GM23248 (cell line): ENCODE data around the gene ANKRD39. TPM values are rescaled to one million over a fixed set of nuclear protein-coding genes. Genes with fewer than 3 reads are reported as not detected.
"Not testable (repeated sequence)": the region's sequence is repeated elsewhere in the genome, so short reads cannot be mapped to it uniquely, and the experiment has no call there.

ENCODE experiments used
- DNase-seq: peaks from one replicate; pipeline ENCODE4 v3.0.0-alpha.2; 2015
- H2AFZ ChIP-seq: fragments of 200-600 bp; sonication (generic); 2 replicates; pipeline ENCODE4 v1.6.1; 2016; ENCODE audit warnings: antibody characterized with exemption
- H3F3A ChIP-seq: fragments of 200-600 bp; sonication (generic); 2 replicates; pipeline ENCODE4 v1.6.1; 2016; ENCODE audit warnings: mild to moderate bottlenecking, antibody characterized with exemption, mixed run types; ENCODE audit not compliant: insufficient read depth
- H3K27ac ChIP-seq: fragments of 200-600 bp; sonication (generic); 2 replicates; pipeline ENCODE4 v1.5.1; 2016; ENCODE audit warnings: mild to moderate bottlenecking
- H3K27me3 ChIP-seq: fragments of 200-600 bp; sonication (generic); replicated peaks from 2 replicates; pipeline ENCODE4 v1.6.1; 2016; ENCODE audit warnings: mild to moderate bottlenecking; ENCODE audit not compliant: insufficient read depth
- H3K36me3 ChIP-seq: fragments of 200-600 bp; sonication (generic); 2 replicates; pipeline ENCODE4 v1.6.1; 2016; ENCODE audit warnings: low read depth, mild to moderate bottlenecking
- H3K4me1 ChIP-seq: fragments of 200-600 bp; sonication (generic); 2 replicates; pipeline ENCODE4 v1.6.1; 2016; ENCODE audit warnings: mild to moderate bottlenecking; ENCODE audit not compliant: insufficient read depth
- H3K4me2 ChIP-seq: fragments of 200-600 bp; sonication (generic); one replicate; pipeline ENCODE4 v1.6.1; 2016; ENCODE audit warnings: mild to moderate bottlenecking; ENCODE audit not compliant: unreplicated experiment
- H3K4me3 ChIP-seq: fragments of 200-600 bp; sonication (generic); 2 replicates; pipeline ENCODE4 v1.5.1; 2016; ENCODE audit warnings: mild to moderate bottlenecking
- H3K79me2 ChIP-seq: fragments of 200-600 bp; sonication (generic); 2 replicates; pipeline ENCODE4 v1.6.1; 2016; ENCODE audit warnings: mild to moderate bottlenecking; ENCODE audit not compliant: insufficient read depth
- H3K9ac ChIP-seq: fragments of 200-600 bp; sonication (generic); 2 replicates; pipeline ENCODE4 v1.6.1; 2016; ENCODE audit warnings: mild to moderate bottlenecking
- H3K9me2 ChIP-seq: fragments of 200-600 bp; sonication (generic); 2 replicates; pipeline ENCODE4 v1.6.1; 2016; ENCODE audit warnings: mixed run types, mild to moderate bottlenecking, moderate library complexity; ENCODE audit not compliant: insufficient read depth
- H3K9me3 ChIP-seq: fragments of 200-600 bp; sonication (generic); one replicate; pipeline ENCODE4 v1.6.1; 2017; ENCODE audit warnings: low read depth
- H4K20me1 ChIP-seq: fragments of 200-600 bp; sonication (generic); 2 replicates; pipeline ENCODE4 v1.6.0; 2016; ENCODE audit not compliant: insufficient read depth
- EZH2 ChIP-seq: fragments of 200-600 bp; sonication (generic); IDR thresholded peaks from 2 replicates; pipeline ENCODE4 v1.6.1; 2018; ENCODE audit warnings: antibody characterized with exemption, mild to moderate bottlenecking; ENCODE audit not compliant: insufficient read depth, poor library complexity, severe bottlenecking
- EZH2phosphoT487 ChIP-seq: fragments of 200-600 bp; sonication (generic); IDR thresholded peaks from 2 replicates; pipeline ENCODE4 v1.6.1; 2018; ENCODE audit warnings: antibody characterized with exemption, moderate library complexity, mild to moderate bottlenecking, low read depth; ENCODE audit not compliant: insufficient read depth
- WGBS, 2 experiments: methylation state at CpG; one replicate each; pipeline ENCODE4 v1.1.6; 2015 to 2017; ENCODE audit warnings: low lambda C conversion rate in 2 of 2, low coverage in 1 of 2; ENCODE audit errors: missing lambda C conversion rate in 2 of 2; 5-methylcytosine and 5-hydroxymethylcytosine counted together
- in situ Hi-C: fragments of 300-500 bp; cut with MboI; formaldehyde crosslinking; loops from 2 replicates; pipeline ENCODE4 v1.15.0; 2020
- polyA plus RNA-seq: library from polyadenylated mRNA; unstranded; fragments of >200 nt; fragmentation: Nextera tagmentation; extraction: Ambion mirVana; gene quantifications from 2 replicates; pipeline ENCODE4 v1.2.1, GENCODE V29; 2016
- total RNA-seq: library from RNA; depleted of rRNA; stranded (reverse); fragments of >200 nt; shearing (Covaris generic); gene quantifications from 2 replicates; pipeline ENCODE4 v1.2.3, GENCODE V29; 2014

ANKRD39 gene
- total and polyA plus RNA-seq, 2 experiments from 2014 or later = 10.9 to 12.3 TPM

DNA sequence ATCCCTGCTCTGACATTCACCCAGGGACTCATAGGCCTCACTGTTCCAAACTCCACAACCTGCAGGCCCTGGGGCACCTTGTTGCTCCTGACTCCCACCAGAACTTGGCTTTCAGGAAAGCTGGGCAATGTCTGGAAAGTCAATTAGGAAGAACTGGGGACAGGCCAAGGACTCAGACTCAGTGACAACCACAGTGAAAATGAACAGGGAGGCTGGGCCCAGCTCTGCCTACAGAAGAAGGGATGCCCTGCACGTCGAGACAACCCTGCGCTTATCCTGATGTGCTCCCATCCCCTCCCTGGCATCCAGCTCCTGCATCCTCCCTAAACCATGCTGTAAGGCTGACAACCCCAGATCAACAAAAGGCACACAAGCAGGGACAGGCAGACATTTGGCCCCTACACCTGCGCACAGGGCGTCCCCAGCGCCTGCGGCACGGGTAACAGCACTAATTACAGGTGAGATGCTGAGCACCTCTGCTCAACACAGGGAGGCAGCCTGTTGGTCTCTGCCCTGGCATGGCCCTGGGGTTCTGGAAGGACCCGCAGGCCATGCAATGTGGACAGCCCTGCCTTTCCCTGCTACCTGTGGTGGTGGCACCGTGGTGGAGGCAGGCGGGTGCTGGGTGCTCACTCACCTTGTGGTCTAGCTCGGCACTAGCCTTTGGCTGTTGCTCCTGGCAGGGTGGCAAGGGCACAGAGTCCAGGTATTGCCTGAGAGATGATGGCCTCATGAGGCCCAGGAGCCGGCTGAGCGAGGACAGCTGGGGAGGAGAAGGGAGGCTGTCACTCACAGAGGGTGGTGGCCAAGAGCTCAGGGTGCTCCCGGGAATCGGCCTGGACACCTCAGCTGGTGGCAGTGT is 35.7 kb upstream of the ANKRD39 start:
- Histone ChIP-seq H3K79me2 (no peaks in the 10 kb centered on the region), H4K20me1 (no peaks in the 10 kb centered on the region), H3K4me3 (no peak overlapping the region), H3K27me3 (no peaks in the 10 kb centered on the region), H3K9me2 (no peaks in the 10 kb centered on the region), H3K4me1 (no peaks in the 10 kb centered on the region), H3F3A (0 out of 2 replicates have a peak, but pooled peaks cover 4% of the 10 kb centered on the region), H3K9ac (no peak overlapping the region), H2AFZ (no peak overlapping the region), H3K27ac (no peak overlapping the region), H3K4me2 (no peak overlapping the region), H3K36me3 (no peaks in the 10 kb centered on the region), H3K9me3 (no peaks in the 10 kb centered on the region)
- DNase-seq = no peak
- in situ Hi-C loops = no loop called here
- WGBS, 2 experiments = 91 to 93% methylated on average over 16 of the region's 16 CpGs
- TF ChIP-seq EZH2phosphoT487 (no peak), EZH2 (no peak)

DNA sequence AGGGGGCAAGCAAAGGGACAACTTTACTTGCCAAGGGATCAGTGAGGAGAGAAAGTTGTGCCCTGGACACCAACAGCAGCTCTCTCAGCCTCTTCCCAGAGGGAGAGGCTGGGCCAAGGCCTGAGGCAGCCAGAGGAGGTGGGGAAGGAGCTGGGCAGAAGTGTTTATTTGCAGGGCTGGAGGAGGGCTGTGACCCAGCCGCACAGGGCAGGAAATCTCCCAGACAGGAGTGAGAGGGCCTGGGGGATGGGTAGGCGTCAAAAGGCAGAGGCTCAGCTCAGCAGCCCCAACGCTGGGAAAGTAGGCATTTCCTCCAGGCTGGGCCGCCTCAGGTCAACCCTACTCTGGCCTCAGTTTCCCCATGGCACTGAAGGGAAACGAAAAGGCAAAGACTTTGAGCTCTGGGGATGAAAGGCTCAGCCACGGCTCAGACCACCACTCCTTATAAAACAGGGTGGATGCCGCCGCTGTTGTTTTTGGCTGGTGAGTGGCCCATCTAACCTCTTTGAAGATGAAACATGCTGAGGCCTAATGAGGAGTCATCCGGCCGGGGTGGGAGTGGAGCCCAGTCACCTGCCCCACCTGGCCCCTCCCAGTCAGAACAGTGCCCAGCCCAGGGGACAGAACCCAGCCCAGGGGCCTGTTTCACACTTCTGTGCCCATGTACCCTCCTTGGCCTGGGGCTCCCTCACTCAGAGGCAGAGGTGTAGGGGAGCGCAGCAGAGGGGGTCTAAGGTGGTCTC is 33.9 kb upstream of the ANKRD39 start:
- WGBS, 2 experiments = 68 to 69% methylated on average over 10 to 11 of the region's 11 CpGs
- Histone ChIP-seq H4K20me1 (no peaks in the 10 kb centered on the region), H3K36me3 (no peaks in the 10 kb centered on the region), H3F3A (no peaks in the 10 kb centered on the region), H3K4me1 (no peaks in the 10 kb centered on the region), H3K9me2 (no peaks in the 10 kb centered on the region), H3K79me2 (no peaks in the 10 kb centered on the region), H3K4me3 (no peak overlapping the region), H3K9me3 (no peaks in the 10 kb centered on the region), H2AFZ (peak overlapping the region; percentile 35; the same call in 1 of the 2 replicates), H3K27ac (no peak overlapping the region), H3K27me3 (no peaks in the 10 kb centered on the region), H3K9ac (no peak overlapping the region), H3K4me2 (no peak overlapping the region)
- in situ Hi-C loops = no loop called here
- no peak for DNase-seq
- TF ChIP-seq EZH2 (no peak), EZH2phosphoT487 (no peak)

DNA sequence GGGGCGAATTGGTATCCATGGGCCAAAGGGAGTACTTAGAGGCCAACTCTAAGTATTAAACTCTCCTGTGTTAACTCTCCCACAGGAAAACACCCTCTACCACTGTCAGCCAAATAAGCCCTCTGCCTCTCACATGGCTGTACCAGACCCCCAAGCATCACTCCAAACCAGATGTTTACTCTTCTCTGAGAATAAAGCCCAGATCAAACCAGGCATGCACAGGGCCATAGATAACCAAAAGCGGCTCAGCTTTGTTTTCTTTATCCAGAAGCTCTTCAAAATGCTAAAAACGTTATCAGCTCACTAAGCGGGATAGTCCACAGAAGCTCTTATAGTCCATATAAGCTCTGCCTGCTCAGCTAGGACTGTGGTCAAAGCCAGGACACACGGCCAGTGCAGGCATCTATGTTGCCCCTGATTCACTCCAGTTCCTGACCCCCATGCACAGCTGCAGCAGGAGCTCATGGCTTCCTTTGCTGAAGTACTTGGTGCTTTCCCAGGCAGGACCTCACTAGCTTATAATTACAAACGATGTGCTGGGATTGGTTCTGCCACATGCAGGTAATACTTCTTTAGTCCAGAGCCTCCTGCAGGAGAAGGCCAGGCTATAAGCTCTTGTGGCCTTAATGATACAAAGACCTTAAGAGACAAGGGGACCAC is 33.0 kb upstream of the ANKRD39 start:
- Histone ChIP-seq H3K36me3 (no peaks in the 10 kb centered on the region), H3K4me2 (no peak overlapping the region), H2AFZ (peak overlapping the region; percentile 35; the same call in 1 of the 2 replicates), H3K9me3 (no peaks in the 10 kb centered on the region), H3K27me3 (no peaks in the 10 kb centered on the region), H3K9me2 (no peaks in the 10 kb centered on the region), H3F3A (no peaks in the 10 kb centered on the region), H3K27ac (no peak overlapping the region), H3K79me2 (no peaks in the 10 kb centered on the region), H3K4me3 (no peak overlapping the region), H3K9ac (no peak overlapping the region), H4K20me1 (no peaks in the 10 kb centered on the region), H3K4me1 (no peaks in the 10 kb centered on the region)
- in situ Hi-C loops = no loop called here
- TF ChIP-seq EZH2phosphoT487 (no peak), EZH2 (no peak)
- DNase-seq = no peak
- WGBS, 2 experiments = 70 to 76% methylated on average over 6 of the region's 6 CpGs

DNA sequence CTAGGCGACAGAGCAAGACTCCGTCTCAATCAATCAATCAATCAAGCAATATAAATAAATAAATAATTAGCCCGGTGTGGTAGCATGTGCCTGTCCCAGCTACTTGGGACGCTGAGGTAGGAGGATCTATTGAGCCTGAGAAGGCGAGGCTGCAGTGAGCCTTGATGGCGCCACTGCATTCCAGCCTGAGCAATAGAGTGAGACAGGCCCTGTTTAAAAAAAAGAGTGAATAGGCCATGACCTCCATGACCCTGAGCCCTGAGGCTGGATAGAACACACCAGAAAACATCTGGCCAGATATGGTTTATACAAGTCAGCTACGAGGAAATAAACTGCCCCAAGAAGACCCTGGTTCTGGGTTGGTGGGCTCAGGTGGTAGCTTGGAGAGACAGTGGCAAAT is 32.4 kb upstream of the ANKRD39 start:
- no peaks in the 10 kb centered on the region for H4K20me1 ChIP-seq
- DNase-seq = no peak
- no peak for TF ChIP-seq EZH2
- no peak for TF ChIP-seq EZH2phosphoT487
- in situ Hi-C loops = no loop called here
- H3K9me2 ChIP-seq = no peaks in the 10 kb centered on the region
- H3K4me2 ChIP-seq = no peak overlapping the region
- H3K4me1 ChIP-seq = no peaks in the 10 kb centered on the region
- no peak overlapping the region for H3K27ac ChIP-seq
- no peaks in the 10 kb centered on the region for H3K9me3 ChIP-seq
- H3K27me3 ChIP-seq = no peaks in the 10 kb centered on the region
- 92 to 93% methylated on average over 7 of the region's 7 CpGs for WGBS, 2 experiments
- H3K9ac ChIP-seq = no peak overlapping the region
- no peaks in the 10 kb centered on the region for H3F3A ChIP-seq
- H3K4me3 ChIP-seq = no peak overlapping the region
- H3K36me3 ChIP-seq = no peaks in the 10 kb centered on the region
- H2AFZ ChIP-seq = no peak overlapping the region
- no peaks in the 10 kb centered on the region for H3K79me2 ChIP-seq

DNA sequence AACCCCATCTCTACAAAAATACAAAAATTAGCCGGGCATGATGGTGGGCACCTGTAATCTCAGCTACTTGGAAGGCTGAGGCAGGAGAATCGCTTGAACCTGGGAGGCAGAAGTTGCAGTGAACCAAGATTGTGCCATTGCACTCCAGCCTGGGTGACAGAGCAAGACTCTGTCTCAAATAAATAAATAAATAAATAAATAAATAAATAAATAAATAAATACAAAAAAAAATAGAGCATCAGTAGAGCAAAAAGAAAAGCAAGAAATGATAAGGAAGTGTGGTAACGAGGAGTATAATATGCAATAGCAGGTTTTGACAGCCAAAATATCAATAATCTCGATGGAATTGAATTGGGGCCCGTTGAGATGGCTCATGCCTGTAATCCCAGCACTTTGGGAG is 31.7 kb upstream of the ANKRD39 start:
- H3K79me2 ChIP-seq, H3K27me3 ChIP-seq, H3K9ac ChIP-seq, H3K4me3 ChIP-seq, DNase-seq, H3K27ac ChIP-seq, H3F3A ChIP-seq, H3K4me1 ChIP-seq, H3K9me3 ChIP-seq, H3K36me3 ChIP-seq, H3K9me2 ChIP-seq, H3K4me2 ChIP-seq, in situ Hi-C loops, H4K20me1 ChIP-seq, H2AFZ ChIP-seq: not testable (repeated sequence)
- WGBS, 2 experiments = 86 to 90% methylated on average over 5 of the region's 5 CpGs
